ENCODE results near the gene COL25A1. TPM values are rescaled to one million over a fixed set of nuclear protein-coding genes. Genes with fewer than 3 reads are reported as not detected.

The COL25A1 gene
- polyA plus RNA-seq, 2 of the 4 experiments (the other 2 are of a cell fraction), result not detected

GRCh38 chr4:108965472-108966076 is 336.9 kb downstream of the COL25A1 start:
- ChIA-PET CTCF (no interaction called here), POLR2A (no interaction called here)
- no peak overlapping the region for H3K27ac ChIP-seq
- H3K4me1 ChIP-seq, result no peaks in the 10 kb centered on the region
- ATAC-seq, result no peak
- WGBS (ENCODE audit: missing lambda C conversion rate), result 32% methylated on average over 3 of the region's 3 CpGs
- H3K9me3 ChIP-seq, result no peaks in the 10 kb centered on the region
- FAIRE-seq, result no peak
- no peak for DNase-seq (ENCODE audit: low read depth in 1 of 2, low spot score in 1 of 2)
- no peak overlapping the region for H3K4me3 ChIP-seq
- H3K4me2 ChIP-seq, result no peak overlapping the region
- TF ChIP-seq MAFK (IDR thresholded peaks at IDR 0.05; ENCODE audit: partially characterized antibody), result peak; percentile 65
- TF ChIP-seq NPAS2 (CRISPR knock-in tag; IDR thresholded peaks at IDR 0.05; ENCODE audit: borderline replicate concordance), result no peak

- H3K4me3 ChIP-seq, result no peak overlapping the region
- H3K27ac ChIP-seq, result no peak overlapping the region
- no peak for ATAC-seq
- ChIA-PET POLR2A (no interaction called here), CTCF (no interaction called here)
- WGBS (ENCODE audit: missing lambda C conversion rate), result 5% methylated on average over 2 of the region's 2 CpGs
- no peak for FAIRE-seq
- no peaks in the 10 kb centered on the region for H3K9me3 ChIP-seq
- H3K4me2 ChIP-seq, result no peak overlapping the region
- H3K4me1 ChIP-seq, result no peaks in the 10 kb centered on the region
- no peak for TF ChIP-seq POLR2AphosphoS2 (conservative IDR thresholded peaks at IDR 0.05; ENCODE audit: low read length)
- TF ChIP-seq RAD21 (conservative IDR thresholded peaks at IDR 0.05 in 1 of 2, IDR thresholded peaks at IDR 0.05 in 1 of 2), result no peak
- no peak for TF ChIP-seq PHF8 (IDR thresholded peaks at IDR 0.05; ENCODE audit: borderline replicate concordance, low read depth)
- no peak for TF ChIP-seq NR3C1 (IDR thresholded peaks at IDR 0.05)
- TF ChIP-seq REST (IDR thresholded peaks at IDR 0.05), result no peak
- no peak for TF ChIP-seq RCOR1 (IDR thresholded peaks at IDR 0.05; ENCODE audit: low read depth, low read length)
- TF ChIP-seq HDAC2 (IDR thresholded peaks at IDR 0.05), result no peak
- TF ChIP-seq KDM5A (IDR thresholded peaks at IDR 0.05), result no peak
- TF ChIP-seq MAZ (IDR thresholded peaks at IDR 0.05; ENCODE audit: borderline replicate concordance, low read depth, low read length), result no peak
- no peak for TF ChIP-seq JUN (IDR thresholded peaks at IDR 0.05)
- TF ChIP-seq HOXB5 (CRISPR knock-in tag; IDR thresholded peaks at IDR 0.05), result no peak
- no peak for TF ChIP-seq SMC3 (IDR thresholded peaks at IDR 0.05)
- TF ChIP-seq TP53 (CRISPR knock-in tag; IDR thresholded peaks at IDR 0.05), result no peak
- no peak for TF ChIP-seq ZFP36 (IDR thresholded peaks at IDR 0.05; ENCODE audit: borderline replicate concordance, partially characterized antibody)
- TF ChIP-seq ZNF302 (CRISPR knock-in tag; IDR thresholded peaks at IDR 0.05), result no peak
- no peak for TF ChIP-seq GATA3 (IDR thresholded peaks at IDR 0.05; ENCODE audit: borderline replicate concordance)
- no peak for TF ChIP-seq ATOH8 (CRISPR knock-in tag; IDR thresholded peaks at IDR 0.05; ENCODE audit: low read depth)
- no peak for DNase-seq (ENCODE audit: low read depth in 1 of 2, low spot score in 1 of 2)
Measured at GRCh38 chr4:108965016-108965415, 337.4 kb downstream of the COL25A1 start.

GRCh38 chr4:108963910-108964309 is 338.5 kb downstream of the COL25A1 start:
- Histone ChIP-seq H3K27ac (no peak overlapping the region), H3K4me1 (no peaks in the 10 kb centered on the region), H3K4me2 (no peak overlapping the region), H3K4me3 (no peak overlapping the region), H3K9me3 (no peaks in the 10 kb centered on the region)
- 0% methylated on average over 1 of the region's 1 CpG for WGBS (ENCODE audit: missing lambda C conversion rate)
- FAIRE-seq (no peak), ATAC-seq (no peak), DNase-seq (ENCODE audit: low read depth in 1 of 2, low spot score in 1 of 2) (no peak)
- ChIA-PET CTCF (no interaction called here), POLR2A (no interaction called here)
- TF ChIP-seq HOXA7 (CRISPR knock-in tag; IDR thresholded peaks at IDR 0.05) (no peak), EHF (CRISPR knock-in tag; IDR thresholded peaks at IDR 0.05) (no peak), MAFK (IDR thresholded peaks at IDR 0.05; ENCODE audit: partially characterized antibody) (no peak), NPAS2 (CRISPR knock-in tag; IDR thresholded peaks at IDR 0.05; ENCODE audit: borderline replicate concordance) (no peak), EHMT2 (IDR thresholded peaks at IDR 0.05; ENCODE audit: low read depth) (no peak), EP300 (IDR thresholded peaks at IDR 0.05) (no peak), ATOH8 (CRISPR knock-in tag; IDR thresholded peaks at IDR 0.05; ENCODE audit: low read depth) (no peak)
